ENCODE results near the gene PDE8B.

Gene PDE8B

DNA sequence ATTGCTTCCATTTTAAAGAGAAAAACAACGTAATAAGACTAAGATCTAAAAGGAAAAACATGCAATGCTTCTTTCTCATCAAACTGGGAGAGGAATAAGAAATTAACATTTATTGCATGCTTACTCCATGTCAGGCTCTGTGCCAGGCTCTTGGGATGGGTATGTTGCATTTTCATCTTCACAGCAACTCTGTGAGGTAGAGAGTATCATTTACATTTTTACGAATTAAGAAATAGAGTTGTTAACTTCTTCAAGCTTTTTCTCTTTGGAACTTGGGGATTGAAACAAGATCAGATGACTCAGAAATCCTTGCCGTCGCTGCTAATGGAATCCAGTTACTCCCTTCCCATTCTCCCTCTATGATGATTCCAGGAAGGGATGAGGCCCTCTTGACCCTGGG is 39.5 kb downstream of the PDE8B start:
- no peak for ATAC-seq
- TF ChIP-seq OSR1 (CRISPR knock-in tag; IDR thresholded peaks at IDR 0.05) (no peak), ESRRG (CRISPR knock-in tag; IDR thresholded peaks at IDR 0.05) (no peak), ZNF70 (CRISPR knock-in tag; IDR thresholded peaks at IDR 0.05) (no peak), CSDC2 (CRISPR knock-in tag; IDR thresholded peaks at IDR 0.05) (no peak), TCF4 (CRISPR knock-in tag; IDR thresholded peaks at IDR 0.05; ENCODE audit: borderline replicate concordance) (no peak), ZNF8 (CRISPR knock-in tag; IDR thresholded peaks at IDR 0.05) (no peak), ISL1 (CRISPR knock-in tag; IDR thresholded peaks at IDR 0.05) (no peak), ZFP30 (CRISPR knock-in tag; IDR thresholded peaks at IDR 0.05) (no peak), ZNF565 (CRISPR knock-in tag; conservative IDR thresholded peaks at IDR 0.05; ENCODE audit: low read depth) (no peak), ARNTL (CRISPR knock-in tag; IDR thresholded peaks at IDR 0.05; ENCODE audit: borderline replicate concordance, low read depth) (no peak), SNAI2 (CRISPR knock-in tag; IDR thresholded peaks at IDR 0.05) (no peak), TOX (CRISPR knock-in tag; IDR thresholded peaks at IDR 0.05; ENCODE audit: borderline replicate concordance) (no peak), GLIS3 (CRISPR knock-in tag; IDR thresholded peaks at IDR 0.05) (no peak), BACH2 (CRISPR knock-in tag; IDR thresholded peaks at IDR 0.05; ENCODE audit: borderline replicate concordance) (no peak)
- TF ChIP-seq, protein P1, sequence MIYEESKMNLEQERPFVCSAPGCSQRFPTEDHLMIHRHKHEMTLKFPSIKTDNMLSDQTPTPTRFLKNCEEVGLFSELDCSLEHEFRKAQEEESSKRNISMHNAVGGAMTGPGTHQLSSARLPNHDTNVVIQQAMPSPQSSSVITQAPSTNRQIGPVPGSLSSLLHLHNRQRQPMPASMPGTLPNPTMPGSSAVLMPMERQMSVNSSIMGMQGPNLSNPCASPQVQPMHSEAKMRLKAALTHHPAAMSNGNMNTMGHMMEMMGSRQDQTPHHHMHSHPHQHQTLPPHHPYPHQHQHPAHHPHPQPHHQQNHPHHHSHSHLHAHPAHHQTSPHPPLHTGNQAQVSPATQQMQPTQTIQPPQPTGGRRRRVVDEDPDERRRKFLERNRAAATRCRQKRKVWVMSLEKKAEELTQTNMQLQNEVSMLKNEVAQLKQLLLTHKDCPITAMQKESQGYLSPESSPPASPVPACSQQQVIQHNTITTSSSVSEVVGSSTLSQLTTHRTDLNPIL (CRISPR knock-in tag; IDR thresholded peaks at IDR 0.05; ENCODE audit: low read depth) = no peak
- TF ChIP-seq, protein P2, sequence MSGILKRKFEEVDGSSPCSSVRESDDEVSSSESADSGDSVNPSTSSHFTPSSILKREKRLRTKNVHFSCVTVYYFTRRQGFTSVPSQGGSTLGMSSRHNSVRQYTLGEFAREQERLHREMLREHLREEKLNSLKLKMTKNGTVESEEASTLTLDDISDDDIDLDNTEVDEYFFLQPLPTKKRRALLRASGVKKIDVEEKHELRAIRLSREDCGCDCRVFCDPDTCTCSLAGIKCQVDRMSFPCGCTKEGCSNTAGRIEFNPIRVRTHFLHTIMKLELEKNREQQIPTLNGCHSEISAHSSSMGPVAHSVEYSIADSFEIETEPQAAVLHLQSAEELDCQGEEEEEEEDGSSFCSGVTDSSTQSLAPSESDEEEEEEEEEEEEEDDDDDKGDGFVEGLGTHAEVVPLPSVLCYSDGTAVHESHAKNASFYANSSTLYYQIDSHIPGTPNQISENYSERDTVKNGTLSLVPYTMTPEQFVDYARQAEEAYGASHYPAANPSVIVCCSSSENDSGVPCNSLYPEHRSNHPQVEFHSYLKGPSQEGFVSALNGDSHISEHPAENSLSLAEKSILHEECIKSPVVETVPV (CRISPR knock-in tag; IDR thresholded peaks at IDR 0.05) = no peak
- TF ChIP-seq, protein P3, sequence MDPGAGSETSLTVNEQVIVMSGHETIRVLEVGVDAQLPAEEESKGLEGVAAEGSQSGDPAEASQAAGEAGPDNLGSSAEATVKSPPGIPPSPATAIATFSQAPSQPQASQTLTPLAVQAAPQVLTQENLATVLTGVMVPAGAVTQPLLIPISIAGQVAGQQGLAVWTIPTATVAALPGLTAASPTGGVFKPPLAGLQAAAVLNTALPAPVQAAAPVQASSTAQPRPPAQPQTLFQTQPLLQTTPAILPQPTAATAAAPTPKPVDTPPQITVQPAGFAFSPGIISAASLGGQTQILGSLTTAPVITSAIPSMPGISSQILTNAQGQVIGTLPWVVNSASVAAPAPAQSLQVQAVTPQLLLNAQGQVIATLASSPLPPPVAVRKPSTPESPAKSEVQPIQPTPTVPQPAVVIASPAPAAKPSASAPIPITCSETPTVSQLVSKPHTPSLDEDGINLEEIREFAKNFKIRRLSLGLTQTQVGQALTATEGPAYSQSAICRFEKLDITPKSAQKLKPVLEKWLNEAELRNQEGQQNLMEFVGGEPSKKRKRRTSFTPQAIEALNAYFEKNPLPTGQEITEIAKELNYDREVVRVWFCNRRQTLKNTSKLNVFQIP (CRISPR knock-in tag; IDR thresholded peaks at IDR 0.05; ENCODE audit: borderline replicate concordance, low read depth) = no peak
- TF ChIP-seq, protein P4, sequence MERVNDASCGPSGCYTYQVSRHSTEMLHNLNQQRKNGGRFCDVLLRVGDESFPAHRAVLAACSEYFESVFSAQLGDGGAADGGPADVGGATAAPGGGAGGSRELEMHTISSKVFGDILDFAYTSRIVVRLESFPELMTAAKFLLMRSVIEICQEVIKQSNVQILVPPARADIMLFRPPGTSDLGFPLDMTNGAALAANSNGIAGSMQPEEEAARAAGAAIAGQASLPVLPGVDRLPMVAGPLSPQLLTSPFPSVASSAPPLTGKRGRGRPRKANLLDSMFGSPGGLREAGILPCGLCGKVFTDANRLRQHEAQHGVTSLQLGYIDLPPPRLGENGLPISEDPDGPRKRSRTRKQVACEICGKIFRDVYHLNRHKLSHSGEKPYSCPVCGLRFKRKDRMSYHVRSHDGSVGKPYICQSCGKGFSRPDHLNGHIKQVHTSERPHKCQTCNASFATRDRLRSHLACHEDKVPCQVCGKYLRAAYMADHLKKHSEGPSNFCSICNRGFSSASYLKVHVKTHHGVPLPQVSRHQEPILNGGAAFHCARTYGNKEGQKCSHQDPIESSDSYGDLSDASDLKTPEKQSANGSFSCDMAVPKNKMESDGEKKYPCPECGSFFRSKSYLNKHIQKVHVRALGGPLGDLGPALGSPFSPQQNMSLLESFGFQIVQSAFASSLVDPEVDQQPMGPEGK (CRISPR knock-in tag; IDR thresholded peaks at IDR 0.05; ENCODE audit: borderline replicate concordance) = no peak
- TF ChIP-seq, protein P5, sequence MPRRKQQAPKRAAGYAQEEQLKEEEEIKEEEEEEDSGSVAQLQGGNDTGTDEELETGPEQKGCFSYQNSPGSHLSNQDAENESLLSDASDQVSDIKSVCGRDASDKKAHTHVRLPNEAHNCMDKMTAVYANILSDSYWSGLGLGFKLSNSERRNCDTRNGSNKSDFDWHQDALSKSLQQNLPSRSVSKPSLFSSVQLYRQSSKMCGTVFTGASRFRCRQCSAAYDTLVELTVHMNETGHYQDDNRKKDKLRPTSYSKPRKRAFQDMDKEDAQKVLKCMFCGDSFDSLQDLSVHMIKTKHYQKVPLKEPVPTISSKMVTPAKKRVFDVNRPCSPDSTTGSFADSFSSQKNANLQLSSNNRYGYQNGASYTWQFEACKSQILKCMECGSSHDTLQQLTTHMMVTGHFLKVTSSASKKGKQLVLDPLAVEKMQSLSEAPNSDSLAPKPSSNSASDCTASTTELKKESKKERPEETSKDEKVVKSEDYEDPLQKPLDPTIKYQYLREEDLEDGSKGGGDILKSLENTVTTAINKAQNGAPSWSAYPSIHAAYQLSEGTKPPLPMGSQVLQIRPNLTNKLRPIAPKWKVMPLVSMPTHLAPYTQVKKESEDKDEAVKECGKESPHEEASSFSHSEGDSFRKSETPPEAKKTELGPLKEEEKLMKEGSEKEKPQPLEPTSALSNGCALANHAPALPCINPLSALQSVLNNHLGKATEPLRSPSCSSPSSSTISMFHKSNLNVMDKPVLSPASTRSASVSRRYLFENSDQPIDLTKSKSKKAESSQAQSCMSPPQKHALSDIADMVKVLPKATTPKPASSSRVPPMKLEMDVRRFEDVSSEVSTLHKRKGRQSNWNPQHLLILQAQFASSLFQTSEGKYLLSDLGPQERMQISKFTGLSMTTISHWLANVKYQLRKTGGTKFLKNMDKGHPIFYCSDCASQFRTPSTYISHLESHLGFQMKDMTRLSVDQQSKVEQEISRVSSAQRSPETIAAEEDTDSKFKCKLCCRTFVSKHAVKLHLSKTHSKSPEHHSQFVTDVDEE (CRISPR knock-in tag; IDR thresholded peaks at IDR 0.05) = no peak

DNA sequence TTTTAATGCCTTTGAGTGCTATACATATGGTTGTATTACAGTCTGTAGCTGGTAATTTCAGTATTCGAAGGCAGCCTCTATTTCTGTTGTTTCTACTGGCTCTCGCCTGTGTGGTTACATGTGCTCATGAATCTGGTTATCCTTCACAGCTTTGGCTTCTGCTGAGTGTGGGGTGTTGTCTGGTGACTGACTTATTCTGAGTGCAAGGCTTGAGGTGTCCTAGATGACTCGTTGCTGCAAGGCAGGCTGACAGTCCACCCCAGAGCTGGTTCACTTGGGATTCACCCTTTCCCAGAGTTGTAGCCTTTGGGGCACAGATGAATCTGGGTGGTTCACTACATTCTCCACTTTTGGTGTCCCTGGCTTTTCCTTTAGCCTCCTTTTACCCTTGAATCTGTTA is 41.4 kb downstream of the PDE8B start:
- ATAC-seq = no peak
- TF ChIP-seq ZFP30 (CRISPR knock-in tag; IDR thresholded peaks at IDR 0.05) (no peak), ZC3H10 (CRISPR knock-in tag; IDR thresholded peaks at IDR 0.05) (no peak), SNAI2 (CRISPR knock-in tag; IDR thresholded peaks at IDR 0.05) (no peak), ZNF70 (CRISPR knock-in tag; IDR thresholded peaks at IDR 0.05) (no peak), CSDC2 (CRISPR knock-in tag; IDR thresholded peaks at IDR 0.05) (no peak), OSR1 (CRISPR knock-in tag; IDR thresholded peaks at IDR 0.05) (no peak)
- TF ChIP-seq, protein P1 (CRISPR knock-in tag; IDR thresholded peaks at IDR 0.05; ENCODE audit: low read depth) = no peak

DNA sequence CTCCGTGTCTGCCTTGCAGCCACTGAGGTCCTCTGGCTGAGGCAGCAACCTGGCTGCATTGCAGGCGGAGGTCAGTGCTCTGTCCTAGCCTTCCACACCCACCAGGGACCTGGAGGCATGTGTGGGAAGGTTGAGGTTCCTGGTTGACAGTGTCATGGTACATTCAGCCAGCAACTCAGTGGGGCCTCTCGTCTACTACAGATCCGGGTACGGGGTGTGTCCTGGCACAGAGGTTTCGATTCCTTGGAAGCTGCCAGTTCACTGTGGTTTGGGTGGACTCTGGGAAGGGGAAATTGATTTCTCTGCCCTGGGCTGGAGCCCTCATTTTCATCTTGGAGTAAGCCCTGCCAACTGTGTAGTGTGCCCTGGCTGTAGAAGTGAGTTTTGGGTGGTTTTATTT is 45.1 kb downstream of the PDE8B start:
- ATAC-seq = no peak
- TF ChIP-seq TOX (CRISPR knock-in tag; IDR thresholded peaks at IDR 0.05; ENCODE audit: borderline replicate concordance) (no peak), ESRRG (CRISPR knock-in tag; IDR thresholded peaks at IDR 0.05) (no peak), ISL1 (CRISPR knock-in tag; IDR thresholded peaks at IDR 0.05) (no peak), ARNTL (CRISPR knock-in tag; IDR thresholded peaks at IDR 0.05; ENCODE audit: borderline replicate concordance, low read depth) (no peak), CSDC2 (CRISPR knock-in tag; IDR thresholded peaks at IDR 0.05) (no peak), RARB (CRISPR knock-in tag; IDR thresholded peaks at IDR 0.05) (no peak), GLIS3 (CRISPR knock-in tag; IDR thresholded peaks at IDR 0.05) (no peak), BACH2 (CRISPR knock-in tag; IDR thresholded peaks at IDR 0.05; ENCODE audit: borderline replicate concordance) (no peak), ZC3H10 (CRISPR knock-in tag; IDR thresholded peaks at IDR 0.05) (no peak)
- TF ChIP-seq, protein P1 (CRISPR knock-in tag; IDR thresholded peaks at IDR 0.05; ENCODE audit: low read depth) = no peak
- TF ChIP-seq, protein P4 (CRISPR knock-in tag; IDR thresholded peaks at IDR 0.05; ENCODE audit: borderline replicate concordance) = no peak
- TF ChIP-seq, protein P2 (CRISPR knock-in tag; IDR thresholded peaks at IDR 0.05) = no peak
